HG02678 (cell line): ENCODE data around the gene PRTG.

ENCODE experiments used
- ATAC-seq: cut with Tn5 transposase; IDR thresholded peaks from one replicate; pipeline ENCODE4 v1.9.1; 2021; ENCODE audit warnings: mild to moderate bottlenecking, moderate library complexity; ENCODE audit not compliant: unreplicated experiment

The PRTG gene

GRCh38 chr15:55574096-55574495 is 168.9 kb downstream of the PRTG start:
- no peak for ATAC-seq

DNA sequence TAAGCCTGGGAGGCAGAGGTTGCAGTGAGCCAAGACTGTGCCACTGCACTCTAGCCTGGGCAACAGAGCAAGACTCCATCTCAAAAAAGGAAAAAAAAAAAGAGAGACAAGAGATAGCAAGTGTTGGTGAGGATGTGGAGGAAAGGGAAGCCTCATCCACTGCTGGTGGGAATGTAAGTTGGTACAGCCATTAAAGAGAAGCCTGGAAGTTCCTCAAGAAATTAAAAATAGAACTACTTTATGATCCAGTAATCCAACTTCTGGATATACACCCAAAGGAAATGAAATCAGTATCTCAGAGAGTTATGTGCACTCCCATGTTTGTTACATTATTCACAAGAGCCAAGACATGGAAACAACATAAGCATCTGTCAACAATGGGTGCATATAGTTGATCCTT is 169.7 kb downstream of the PRTG start:
- ATAC-seq, result no peak

DNA sequence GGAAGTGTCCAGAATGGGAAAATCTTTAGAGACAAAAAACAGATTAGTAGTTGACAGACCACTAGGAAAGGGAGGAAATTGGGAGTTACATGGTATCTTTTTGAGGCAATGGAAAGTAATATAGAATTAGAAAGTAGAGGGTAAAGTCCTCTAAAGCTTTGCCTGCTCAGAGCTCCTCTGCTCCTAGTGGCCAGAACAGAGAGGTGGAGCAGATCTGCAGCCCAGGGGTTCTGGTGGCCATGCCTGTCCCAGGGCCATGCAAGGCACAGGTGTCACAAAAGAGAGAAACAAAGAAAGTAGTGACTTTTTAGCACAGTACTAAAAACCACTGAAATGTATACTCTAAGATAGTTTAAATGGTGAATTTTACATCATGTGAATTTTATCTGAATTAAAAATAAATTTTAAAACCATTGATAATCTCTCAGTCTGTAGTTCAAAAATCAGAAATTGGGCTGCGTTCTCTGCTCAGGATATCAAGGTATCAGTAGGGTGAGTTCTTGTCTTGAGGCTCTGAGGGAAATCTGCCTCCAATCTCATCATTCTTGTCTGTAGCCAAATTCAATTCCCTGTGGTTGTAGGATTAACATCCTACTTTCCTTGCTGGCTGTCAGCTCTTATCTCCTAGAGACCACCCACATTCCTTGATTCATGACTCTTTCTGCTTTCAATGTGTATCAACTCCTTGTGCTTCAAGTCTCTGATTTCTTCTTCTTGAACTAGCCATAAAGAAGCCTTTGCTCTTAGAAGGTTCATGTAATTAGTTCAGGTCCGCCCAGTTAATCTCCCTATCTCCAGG is 178.4 kb downstream of the PRTG start:
- ATAC-seq, result no peak

GRCh38 chr15:55562601-55563000 is 180.4 kb downstream of the PRTG start:
- no peak for ATAC-seq
